ENCODE results near the gene SNRPE. TPM values are rescaled to one million over a fixed set of nuclear protein-coding genes. Genes with fewer than 3 reads are reported as not detected.
"Not testable (repeated sequence)": the region's sequence is repeated elsewhere in the genome, so short reads cannot be mapped to it uniquely, and the experiment has no call there.

The SNRPE gene
- 100 to 1,000 TPM; 222 to 296 (median 250) TPM for polyA plus RNA-seq (ENCODE audit: low read depth in 6 of 6)

DNA sequence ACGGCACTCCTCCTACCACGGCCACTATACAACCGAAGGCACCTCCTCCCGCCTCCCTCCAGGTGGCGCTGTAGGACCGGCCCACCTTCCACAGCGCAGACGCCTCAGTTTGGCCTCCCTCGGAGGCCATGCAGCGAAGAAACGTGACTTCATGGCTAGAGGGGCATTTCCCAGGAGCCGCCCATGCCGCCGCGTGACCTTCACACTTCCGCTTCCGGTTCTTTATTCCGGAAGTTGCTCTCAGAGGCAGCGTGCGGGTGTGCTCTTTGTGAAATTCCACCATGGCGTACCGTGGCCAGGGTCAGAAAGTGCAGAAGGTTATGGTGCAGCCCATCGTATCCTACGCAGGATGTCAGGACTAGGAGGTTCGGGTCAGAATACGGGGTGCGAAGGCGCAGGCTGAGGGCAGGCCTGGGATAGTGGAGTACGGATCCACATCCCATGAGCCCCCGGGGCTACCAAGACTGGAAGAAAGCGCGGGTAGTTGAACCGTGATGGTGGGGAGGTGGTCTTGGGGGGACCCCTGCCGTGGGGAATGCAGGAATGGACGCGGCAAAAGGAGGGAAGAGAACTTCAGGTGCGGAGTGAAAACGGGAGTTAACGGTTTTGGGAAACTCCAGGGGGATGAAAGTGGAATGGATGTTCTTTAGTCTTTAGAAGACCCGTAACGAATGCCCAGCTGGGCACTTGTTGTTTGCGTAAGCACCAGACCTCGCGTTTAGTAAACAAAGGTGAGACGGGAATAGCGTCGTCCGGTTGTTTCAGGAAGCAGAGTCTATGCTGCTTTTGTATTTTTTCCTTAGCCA is at the start of gene SNRPE:
Gene SNRPE, plus strand, starts transcription at position 221 of the 806 bp plus-strand sequence. Its CDS starts 61 bp downstream, at position 282.
- H3K27ac Mint-ChIP-seq = peak within 1 kb of the TSS; percentile 97 to 99 (median 98)
- H3K4me1 Mint-ChIP-seq = peaks cover 16 to 29% (median 21%) of the 10 kb centered on the region in 3 donors
- peak within 1 kb of the TSS; percentile 95 to 100 (median 98) for H3K4me3 Mint-ChIP-seq
- peaks cover 10 to 15% of the 10 kb centered on the region in 2 donors for H3K36me3 Mint-ChIP-seq
- peak; percentile 96 to 98 for ATAC-seq (ENCODE audit: low read depth in 2 of 2)
- peak; percentile 96 for DNase-seq
- H3K9me3 Mint-ChIP-seq = no peaks in the 10 kb centered on the region
- no peaks in the 10 kb centered on the region for H3K27me3 Mint-ChIP-seq

DNA sequence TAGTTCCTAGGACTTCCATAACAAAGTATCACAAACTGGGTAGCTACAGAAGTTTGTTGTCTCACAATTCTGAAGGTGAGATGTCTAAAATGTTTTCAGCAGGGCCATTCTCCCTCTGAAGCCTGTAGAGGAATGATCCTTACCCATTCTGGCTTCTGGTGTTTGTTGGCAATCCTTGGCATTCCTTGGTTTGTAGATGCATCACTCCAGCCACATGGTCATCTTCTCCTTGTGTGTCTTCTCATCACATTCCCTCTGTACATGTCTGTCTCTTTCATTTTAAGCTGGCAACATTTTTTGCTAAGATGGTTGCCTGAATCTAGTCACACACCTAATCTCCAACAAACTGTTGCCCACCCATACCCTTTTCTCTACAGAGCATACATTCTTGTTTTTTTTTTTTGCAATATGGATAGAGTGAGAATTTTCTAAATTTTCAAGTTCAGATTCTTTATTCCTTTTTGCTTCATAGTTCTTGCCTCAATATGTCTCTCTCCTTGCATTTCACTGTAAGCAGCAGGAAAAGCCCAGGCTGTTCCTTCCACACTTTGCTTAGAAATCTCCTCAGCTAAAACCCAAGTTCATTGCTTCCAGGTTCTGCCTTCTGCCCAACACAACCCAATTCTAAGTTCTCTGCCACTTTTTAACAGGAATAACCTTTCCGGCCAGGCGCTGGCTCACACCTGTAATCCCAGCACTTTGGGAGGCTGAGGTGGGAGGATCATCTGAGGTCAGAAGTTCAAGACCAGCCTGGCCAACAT is 47.6 kb upstream of the SNRPE start:
- ATAC-seq (ENCODE audit: low read depth in 2 of 2) = no peak
- H3K27ac Mint-ChIP-seq = peak overlapping the region in 2 of 6 donors; percentile 36 to 75
- no peak for DNase-seq
- H3K36me3 Mint-ChIP-seq = peaks cover 20 to 25% of the 10 kb centered on the region in 2 donors
- H3K27me3 Mint-ChIP-seq = no peaks in the 10 kb centered on the region
- peaks cover 0 to 4% (median 0%) of the 10 kb centered on the region in 7 donors for H3K9me3 Mint-ChIP-seq
- H3K4me1 Mint-ChIP-seq = peaks cover 12 to 33% (median 29%) of the 10 kb centered on the region in 3 donors
- no peak overlapping the region for H3K4me3 Mint-ChIP-seq

- Mint-ChIP-seq H3K4me3 (no peak overlapping the region), H3K27me3 (no peaks in the 10 kb centered on the region), H3K9me3 (peaks cover 0 to 4% (median 0%) of the 10 kb centered on the region in 7 donors), H3K36me3 (peaks cover 29 to 47% of the 10 kb centered on the region in 2 donors), H3K27ac (peak overlapping the region in 3 of 6 donors; percentile 67 to 91 (median 68)), H3K4me1 (peaks cover 22 to 28% (median 25%) of the 10 kb centered on the region in 3 donors)
- ATAC-seq (ENCODE audit: low read depth in 2 of 2) (peak; percentile 49 to 66), DNase-seq (no peak)
Observed at GRCh38 chr1:203818399-203818798, 43.0 kb upstream of the SNRPE start.

- H3K27me3 Mint-ChIP-seq = no peaks in the 10 kb centered on the region
- H3K9me3 Mint-ChIP-seq = no peaks in the 10 kb centered on the region
- peak overlapping the region in 1 of 6 donors; percentile 40 for H3K27ac Mint-ChIP-seq
- peaks cover 20 to 37% of the 10 kb centered on the region in 2 donors for H3K36me3 Mint-ChIP-seq
- H3K4me3 Mint-ChIP-seq = no peak overlapping the region
- ATAC-seq (ENCODE audit: low read depth in 2 of 2) = no peak
- H3K4me1 Mint-ChIP-seq = peaks cover 15 to 28% (median 18%) of the 10 kb centered on the region in 3 donors
- DNase-seq = no peak
Observed at GRCh38 chr1:203823306-203823705, 38.1 kb upstream of the SNRPE start.

DNA sequence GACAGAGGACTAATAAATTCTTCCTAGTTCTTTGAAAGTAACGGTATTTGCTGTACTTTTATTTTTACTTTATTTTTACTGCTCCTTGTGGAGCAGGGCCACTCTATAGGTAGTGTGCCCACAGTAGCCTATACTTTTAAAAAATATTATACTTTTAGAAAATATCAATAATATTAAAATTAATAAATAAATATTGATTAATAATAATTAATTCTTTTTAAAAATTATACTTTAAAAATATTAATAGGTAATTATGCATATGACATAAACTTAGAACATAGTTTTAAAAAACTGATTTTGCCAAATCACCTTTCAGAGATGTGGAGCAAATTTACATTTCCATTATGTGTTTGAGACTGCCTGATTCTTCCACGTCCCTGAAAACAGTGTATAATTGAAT is 35.2 kb upstream of the SNRPE start:
- DNase-seq = no peak
- no peak overlapping the region for H3K4me3 Mint-ChIP-seq
- no peak for ATAC-seq (ENCODE audit: low read depth in 2 of 2)
- H3K36me3 Mint-ChIP-seq = peaks cover 22 to 27% of the 10 kb centered on the region in 2 donors
- no peak overlapping the region for H3K27ac Mint-ChIP-seq
- peaks cover 12 to 21% (median 14%) of the 10 kb centered on the region in 3 donors for H3K4me1 Mint-ChIP-seq
- H3K27me3 Mint-ChIP-seq = no peaks in the 10 kb centered on the region
- no peaks in the 10 kb centered on the region for H3K9me3 Mint-ChIP-seq

DNA sequence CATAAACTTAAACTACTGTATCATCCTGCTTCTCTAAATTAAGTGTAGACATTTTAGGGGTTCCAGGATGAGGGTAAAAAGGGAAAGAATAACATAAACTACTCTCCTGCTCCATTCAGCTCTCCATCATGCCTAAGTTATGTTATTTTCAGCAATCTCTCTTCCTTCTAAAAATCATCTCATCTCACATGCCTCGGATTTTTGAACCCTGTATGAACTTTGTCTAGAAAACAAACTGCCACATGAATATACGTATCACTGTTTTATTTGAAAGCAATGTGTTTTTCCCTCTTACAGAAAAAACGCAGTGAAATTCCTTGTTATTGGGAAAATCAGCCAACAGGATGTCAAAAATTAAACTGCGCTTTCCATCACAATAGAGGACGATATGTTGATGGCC is 33.4 kb upstream of the SNRPE start:
- peaks cover 5 to 12% (median 6%) of the 10 kb centered on the region in 3 donors for H3K4me1 Mint-ChIP-seq
- H3K27me3 Mint-ChIP-seq = no peaks in the 10 kb centered on the region
- ATAC-seq (ENCODE audit: low read depth in 2 of 2) (no peak), DNase-seq (no peak)
- H3K27ac Mint-ChIP-seq = peak overlapping the region in 2 of 6 donors; percentile 67 to 79
- H3K9me3 Mint-ChIP-seq = no peaks in the 10 kb centered on the region
- H3K36me3 Mint-ChIP-seq = peaks cover 10 to 19% of the 10 kb centered on the region in 2 donors
- no peak overlapping the region for H3K4me3 Mint-ChIP-seq

- no peaks in the 10 kb centered on the region for H3K9me3 Mint-ChIP-seq
- ATAC-seq (ENCODE audit: low read depth in 2 of 2) = no peak
- DNase-seq = no peak
- H3K27ac Mint-ChIP-seq = peak overlapping the region in 1 of 6 donors; percentile 79
- peaks cover 6 to 19% of the 10 kb centered on the region in 2 donors for H3K36me3 Mint-ChIP-seq
- no peaks in the 10 kb centered on the region for H3K27me3 Mint-ChIP-seq
- no peak overlapping the region for H3K4me3 Mint-ChIP-seq
- peaks cover 3 to 12% (median 6%) of the 10 kb centered on the region in 3 donors for H3K4me1 Mint-ChIP-seq
Observed at GRCh38 chr1:203828503-203828902, 32.9 kb upstream of the SNRPE start.

GRCh38 chr1:203829247-203829646 is 32.2 kb upstream of the SNRPE start:
- H3K4me3 Mint-ChIP-seq; H3K27me3 Mint-ChIP-seq; DNase-seq; H3K4me1 Mint-ChIP-seq; H3K9me3 Mint-ChIP-seq; ATAC-seq (ENCODE audit: low read depth in 2 of 2): not testable (repeated sequence)
- Mint-ChIP-seq H3K27ac (peak overlapping the region in 2 of 6 donors; percentile 11 to 35), H3K36me3 (peaks cover 0 to 25% of the 10 kb centered on the region in 2 donors)

GRCh38 chr1:203835476-203835875 is 25.9 kb upstream of the SNRPE start:
- H3K4me3 Mint-ChIP-seq = no peak overlapping the region
- H3K27ac Mint-ChIP-seq = no peak overlapping the region
- no peaks in the 10 kb centered on the region for H3K27me3 Mint-ChIP-seq
- H3K36me3 Mint-ChIP-seq = peaks cover 20 to 24% of the 10 kb centered on the region in 2 donors
- ATAC-seq (ENCODE audit: low read depth in 2 of 2) (no peak), DNase-seq (no peak)
- H3K4me1 Mint-ChIP-seq = no peaks in the 10 kb centered on the region
- no peaks in the 10 kb centered on the region for H3K9me3 Mint-ChIP-seq

DNA sequence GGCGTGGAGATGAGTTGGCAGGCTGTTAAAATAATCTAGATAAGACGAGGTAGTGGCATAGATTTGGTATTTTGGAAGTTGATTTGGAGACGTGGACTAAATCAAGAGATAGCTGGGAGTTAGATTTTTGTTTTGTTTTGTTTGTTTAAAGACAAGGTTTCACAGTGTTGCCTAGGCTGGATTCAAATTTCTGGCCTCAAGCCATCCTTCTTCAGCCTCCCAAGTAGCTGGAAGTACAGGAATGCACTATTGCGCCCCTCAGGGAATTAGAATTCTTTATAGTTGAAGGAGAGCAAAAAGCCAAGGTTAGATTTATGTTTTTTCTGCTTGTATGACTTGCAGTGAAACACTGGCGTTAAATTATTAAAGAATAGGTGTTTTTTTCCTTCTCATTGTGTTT is 22.3 kb upstream of the SNRPE start:
- no peak for DNase-seq
- no peaks in the 10 kb centered on the region for H3K27me3 Mint-ChIP-seq
- H3K36me3 Mint-ChIP-seq = peaks cover 24 to 33% of the 10 kb centered on the region in 2 donors
- no peak overlapping the region for H3K4me3 Mint-ChIP-seq
- no peak overlapping the region for H3K27ac Mint-ChIP-seq
- ATAC-seq (ENCODE audit: low read depth in 2 of 2) = no peak
- no peaks in the 10 kb centered on the region for H3K4me1 Mint-ChIP-seq
- peaks cover 0 to 1% (median 0%) of the 10 kb centered on the region in 7 donors for H3K9me3 Mint-ChIP-seq

DNA sequence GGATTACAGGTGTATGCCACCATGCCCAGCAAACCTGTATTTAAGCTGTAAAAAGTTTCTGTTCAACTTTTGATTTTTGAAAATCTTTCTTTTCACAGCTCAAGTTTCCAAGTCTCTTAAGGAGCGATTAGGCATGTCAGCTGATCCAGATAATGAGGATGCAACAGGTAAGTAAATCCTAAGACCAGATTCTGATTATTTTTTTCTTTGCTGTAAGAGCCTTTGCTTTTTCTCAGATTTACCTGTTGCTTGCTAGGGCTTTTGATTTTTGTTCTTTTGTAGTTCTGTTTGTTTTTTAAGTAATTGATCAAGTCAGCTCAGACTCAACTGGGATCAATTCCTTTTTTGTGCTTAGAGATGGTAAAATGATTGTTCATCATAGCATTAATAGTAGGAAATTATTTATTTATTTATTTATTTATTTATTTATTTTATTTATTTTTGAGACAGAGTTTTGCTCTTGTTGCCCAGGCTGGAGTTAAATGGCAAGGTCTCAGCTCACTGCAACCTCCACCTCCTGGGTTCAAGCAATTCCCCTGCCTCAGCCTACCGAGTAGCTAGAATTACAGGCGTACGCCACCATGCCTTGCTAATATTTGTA is 21.1 kb upstream of the SNRPE start:
- ATAC-seq (ENCODE audit: low read depth in 2 of 2) (no peak), DNase-seq (no peak)
- Mint-ChIP-seq H3K36me3 (peaks cover 19 to 33% of the 10 kb centered on the region in 2 donors), H3K27me3 (no peaks in the 10 kb centered on the region), H3K9me3 (peaks cover 0 to 1% (median 0%) of the 10 kb centered on the region in 7 donors), H3K4me3 (no peak overlapping the region), H3K27ac (peak overlapping the region in 1 of 6 donors; percentile 63), H3K4me1 (peaks cover 0 to 4% (median 0%) of the 10 kb centered on the region in 3 donors)

GRCh38 chr1:203842559-203842876 is 18.9 kb upstream of the SNRPE start:
- H3K4me1 Mint-ChIP-seq = peaks cover 0 to 4% (median 0%) of the 10 kb centered on the region in 3 donors
- no peaks in the 10 kb centered on the region for H3K27me3 Mint-ChIP-seq
- no peak overlapping the region for H3K4me3 Mint-ChIP-seq
- ATAC-seq (ENCODE audit: low read depth in 2 of 2) (no peak), DNase-seq (no peak)
- no peak overlapping the region for H3K27ac Mint-ChIP-seq
- H3K36me3 Mint-ChIP-seq = peaks cover 25 to 30% of the 10 kb centered on the region in 2 donors
- H3K9me3 Mint-ChIP-seq = peaks cover 0 to 1% (median 0%) of the 10 kb centered on the region in 7 donors

GRCh38 chr1:203843435-203843834 is 18.0 kb upstream of the SNRPE start:
- no peak for DNase-seq
- Mint-ChIP-seq H3K27ac (no peak overlapping the region), H3K4me1 (peaks cover 0 to 4% (median 0%) of the 10 kb centered on the region in 3 donors), H3K4me3 (no peak overlapping the region), H3K27me3 (no peaks in the 10 kb centered on the region), H3K9me3 (peaks cover 0 to 1% (median 0%) of the 10 kb centered on the region in 7 donors), H3K36me3 (peaks cover 15 to 21% of the 10 kb centered on the region in 2 donors)
- ATAC-seq (ENCODE audit: low read depth in 2 of 2) = no peak
